Spleen (tissue), 11 donors: ENCODE data around the gene BATF2. TPM values are rescaled to one million over a fixed set of nuclear protein-coding genes. Genes with fewer than 3 reads are reported as not detected.

Experiments
- DNase-seq: peaks from one replicate; pipeline ENCODE4 v3.0.0-alpha.2; 2020
- H3K27ac ChIP-seq, 8 donors: fragments of 200-600 bp; sonication (generic) in 7 of 8; 1 replicate in 4 of 8; 2 replicates in 4 of 8; pipeline versions ENCODE4 v1.5.0 to v1.8.0; 2016 to 2021; ENCODE audit warnings: inconsistent platforms in 4 of 8, mild to moderate bottlenecking in 4 of 8, moderate library complexity in 1 of 8
- H3K27me3 ChIP-seq, 7 donors: fragments of 200-600 bp; sonication (generic) in 6 of 7; replicated peaks in 1 of 7; 1 replicate in 4 of 7; 2 replicates in 3 of 7; pipeline versions ENCODE4 v1.5.0 to v1.8.0; 2016 to 2021; ENCODE audit warnings: inconsistent platforms in 3 of 7, mild to moderate bottlenecking in 1 of 7
- H3K36me3 ChIP-seq, 6 donors: fragments of 200-600 bp; sonication (generic) in 5 of 6; 1 replicate in 4 of 6; 2 replicates in 2 of 6; pipeline versions ENCODE4 v1.5.0 to v1.8.0; 2016 to 2021; ENCODE audit warnings: inconsistent platforms in 2 of 6
- H3K4me1 ChIP-seq, 6 donors: fragments of 200-600 bp; sonication (generic) in 5 of 6; 1 replicate in 3 of 6; 2 replicates in 3 of 6; pipeline versions ENCODE4 v1.5.0 to v1.8.0; 2016 to 2021; ENCODE audit warnings: inconsistent platforms in 3 of 6
- H3K4me3 ChIP-seq, 8 donors: fragments of 200-600 bp; sonication (generic) in 7 of 8; 1 replicate in 4 of 8; 2 replicates in 4 of 8; pipeline versions ENCODE4 v1.5.0 to v1.8.0; 2016 to 2021; ENCODE audit warnings: inconsistent platforms in 4 of 8, mild to moderate bottlenecking in 4 of 8, moderate library complexity in 2 of 8
- H3K9me3 ChIP-seq, 8 donors: fragments of 200-600 bp; sonication (generic) in 7 of 8; 1 replicate in 4 of 8; 2 replicates in 4 of 8; pipeline versions ENCODE4 v1.5.0 to v1.8.0; 2016 to 2021; ENCODE audit warnings: inconsistent platforms in 4 of 8
- CTCF ChIP-seq, 11 experiments: fragments of 200-600 bp in 7 of 11; fragments of 450-650 bp in 4 of 11; sonication (generic) in 4 of 11; IDR thresholded peaks in 8 of 11; conservative IDR thresholded peaks in 3 of 11; 1 replicate in 7 of 11; 2 replicates in 4 of 11; pipeline versions ENCODE4 v1.4.0 to v1.8.0; 2016 to 2021; ENCODE audit warnings: antibody characterized with exemption in 11 of 11, inconsistent platforms in 4 of 11, mild to moderate bottlenecking in 1 of 11
- POLR2A ChIP-seq, 3 donors: fragments of 450-650 bp; IDR thresholded peaks; one replicate each; pipeline ENCODE4 v1.5.1; 2017; ENCODE audit warnings: antibody characterized with exemption in 3 of 3, mild to moderate bottlenecking in 1 of 3
- POLR2AphosphoS5 ChIP-seq, 3 donors: sonication (generic); formaldehyde crosslinking; IDR thresholded peaks; one replicate each; pipeline ENCODE4 v1.5.1; 2017; ENCODE audit warnings: antibody characterized with exemption in 3 of 3
- WGBS, 5 donors: extraction: QIAGEN DNeasy Blood & Tissue Kit in 3 of 5; methylation state at CpG; one replicate each; pipeline versions ENCODE4 v1.1.5 to v1.1.7; 2013 to 2018; 5-methylcytosine and 5-hydroxymethylcytosine counted together
- intact Hi-C: fragments of 100-400 bp; cut with DNase I; formaldehyde crosslinking; loops from one replicate; pipeline ENCODE4 v1.15.0; 2023; ENCODE audit warnings: low total_unique reads
- polyA plus RNA-seq, 3 donors: library from polyadenylated mRNA; stranded (reverse); fragments of 200-250 nt; gene quantifications; one replicate each; pipeline ENCODE4 v1.2.1, GENCODE V29; 2013
- total RNA-seq, 7 donors: library from RNA; depleted of rRNA in 3 of 7; stranded (reverse); fragments of >200 nt in 3 of 7; fragmentation: NEBNext Ultra II Directional in 4 of 7; extraction: Animal tissue kit (Norgen Biotek cat#: 25700) in 4 of 7; gene quantifications; one replicate each; pipeline versions ENCODE4 v1.1.0 to v1.2.1, GENCODE V29; 2016 to 2021
- donor health status: healthy with polysubstance abuse.
- donor health status: DM: no; HTN: no; CAD: no; lungs with moderate emphysema.
- donor health status: DM: no; HTN: no; CAD: no.
- donor health status: Bipolar disorder and iron deficiency.
- donor health status: healthy.
- donor health status: DM: no; HTN: no; CAD: no.
- donor health status: DM: yes; HTN: yes; CAD: no.

Gene BATF2
- total and polyA plus RNA-seq, 10 donors, result 4.3 to 23.1 (median 16.0) TPM

DNA sequence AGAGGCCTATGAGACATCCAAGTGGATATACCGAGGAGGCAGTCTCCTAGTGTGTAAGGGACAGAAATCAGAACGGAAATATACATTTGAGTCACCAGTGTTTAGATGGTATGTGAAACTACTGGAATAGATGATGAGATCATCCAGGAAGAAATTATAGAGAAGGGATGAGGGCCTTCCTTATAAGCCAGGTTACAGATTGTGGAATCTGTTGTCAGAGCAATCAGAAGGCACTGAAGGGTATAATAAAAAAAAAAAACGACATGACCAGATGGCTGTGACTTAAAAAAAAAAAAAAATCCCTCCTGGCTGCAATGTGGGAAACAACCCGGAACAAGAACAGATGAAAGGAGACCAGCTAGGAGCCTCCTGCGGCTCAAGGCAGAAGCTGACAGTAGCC, 27.6 kb downstream of the BATF2 start:
- 53 to 69% (median 66%) methylated on average over 5 of the region's 5 CpGs for WGBS, 5 donors
- Histone ChIP-seq H3K27me3 (peaks cover 0 to 20% (median 0%) of the 10 kb centered on the region in 7 donors), H3K36me3 (no peaks in the 10 kb centered on the region), H3K4me3 (no peak overlapping the region), H3K4me1 (peaks cover 4 to 27% (median 17%) of the 10 kb centered on the region in 6 donors), H3K9me3 (no peaks in the 10 kb centered on the region), H3K27ac (no peak overlapping the region)
- TF ChIP-seq CTCF (IDR thresholded peaks at IDR 0.05 in 8 of 11, conservative IDR thresholded peaks at IDR 0.05 in 3 of 11) (no peak), POLR2AphosphoS5 (IDR thresholded peaks at IDR 0.05) (no peak), POLR2A (IDR thresholded peaks at IDR 0.05) (no peak)
- no peak for DNase-seq
- intact Hi-C loops, result no loop called here

DNA sequence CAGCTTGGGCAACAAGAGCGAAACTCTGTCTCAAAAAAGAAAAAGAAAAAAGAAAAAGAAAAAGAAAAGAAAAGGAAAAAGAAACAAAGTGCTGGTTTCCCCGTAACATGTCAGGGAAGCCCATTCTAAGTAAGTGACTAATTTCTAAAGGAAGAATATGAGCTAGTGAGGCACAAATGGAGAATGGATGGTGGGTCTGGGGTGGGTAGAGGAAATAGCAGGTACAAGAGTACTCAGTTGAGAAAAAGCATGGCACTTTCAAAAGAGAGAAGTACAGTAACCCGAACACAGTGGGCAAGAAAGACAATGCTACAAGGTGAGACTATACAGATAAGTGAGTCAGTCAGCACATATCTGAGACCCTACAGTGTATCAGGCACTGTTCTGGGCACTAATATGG, 29.4 kb downstream of the BATF2 start:
- Histone ChIP-seq H3K4me1 (peaks cover 3 to 16% (median 11%) of the 10 kb centered on the region in 6 donors), H3K36me3 (no peaks in the 10 kb centered on the region), H3K9me3 (no peaks in the 10 kb centered on the region), H3K4me3 (no peak overlapping the region), H3K27ac (no peak overlapping the region), H3K27me3 (peaks cover 0 to 16% (median 0%) of the 10 kb centered on the region in 7 donors)
- DNase-seq, result no peak
- TF ChIP-seq CTCF (IDR thresholded peaks at IDR 0.05 in 8 of 11, conservative IDR thresholded peaks at IDR 0.05 in 3 of 11) (no peak), POLR2AphosphoS5 (IDR thresholded peaks at IDR 0.05) (no peak), POLR2A (IDR thresholded peaks at IDR 0.05) (no peak)
- intact Hi-C loops, result no loop called here
- 67 to 89% (median 78%) methylated on average over 3 of the region's 3 CpGs for WGBS, 5 donors

GRCh38 chr11:64963072-64963631, 33.6 kb downstream of the BATF2 start:
- 78 to 88% (median 84%) methylated on average over 5 of the region's 5 CpGs for WGBS, 5 donors
- no peaks in the 10 kb centered on the region for H3K9me3 ChIP-seq
- TF ChIP-seq POLR2A (IDR thresholded peaks at IDR 0.05) (no peak), CTCF (IDR thresholded peaks at IDR 0.05 in 8 of 11, conservative IDR thresholded peaks at IDR 0.05 in 3 of 11) (no peak), POLR2AphosphoS5 (IDR thresholded peaks at IDR 0.05) (no peak)
- no peaks in the 10 kb centered on the region for H3K4me1 ChIP-seq
- intact Hi-C loops, result no loop called here
- H3K27ac ChIP-seq, result no peak overlapping the region
- DNase-seq, result no peak
- H3K4me3 ChIP-seq, result no peak overlapping the region
- no peaks in the 10 kb centered on the region for H3K36me3 ChIP-seq
- H3K27me3 ChIP-seq, result peaks cover 0 to under 1% (median 0%) of the 10 kb centered on the region in 7 donors

DNA sequence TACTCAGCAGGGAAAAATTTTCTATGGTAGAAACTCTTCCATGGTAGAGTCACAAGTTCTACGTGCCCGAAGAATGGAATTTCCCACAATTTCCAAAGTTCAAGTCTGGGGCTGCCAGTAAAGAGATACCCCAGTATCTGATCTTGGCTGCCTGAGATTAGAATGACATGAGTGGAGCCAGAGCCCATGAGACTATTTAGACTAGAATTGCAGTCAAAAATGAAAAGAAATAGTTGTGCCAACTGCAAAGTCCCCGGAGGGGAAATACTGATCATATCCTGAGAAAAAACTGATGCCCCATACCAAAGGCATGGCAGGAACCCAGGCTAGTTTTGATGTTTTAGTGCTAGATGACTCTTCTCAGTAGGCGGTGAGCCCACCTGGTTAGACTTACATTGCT, 36.1 kb downstream of the BATF2 start:
- no peak for DNase-seq
- H3K4me3 ChIP-seq, result no peak overlapping the region
- H3K36me3 ChIP-seq, result no peaks in the 10 kb centered on the region
- no peak for TF ChIP-seq POLR2A (IDR thresholded peaks at IDR 0.05)
- 61 to 80% (median 73%) methylated on average over 4 of the region's 4 CpGs for WGBS, 5 donors
- no peak overlapping the region for H3K27ac ChIP-seq
- no peaks in the 10 kb centered on the region for H3K4me1 ChIP-seq
- peaks cover 0 to 5% (median 0%) of the 10 kb centered on the region in 7 donors for H3K27me3 ChIP-seq
- H3K9me3 ChIP-seq, result no peaks in the 10 kb centered on the region
- intact Hi-C loops, result no loop called here
